ENCODE measurements around the gene ZNF786.

The ZNF786 gene

DNA sequence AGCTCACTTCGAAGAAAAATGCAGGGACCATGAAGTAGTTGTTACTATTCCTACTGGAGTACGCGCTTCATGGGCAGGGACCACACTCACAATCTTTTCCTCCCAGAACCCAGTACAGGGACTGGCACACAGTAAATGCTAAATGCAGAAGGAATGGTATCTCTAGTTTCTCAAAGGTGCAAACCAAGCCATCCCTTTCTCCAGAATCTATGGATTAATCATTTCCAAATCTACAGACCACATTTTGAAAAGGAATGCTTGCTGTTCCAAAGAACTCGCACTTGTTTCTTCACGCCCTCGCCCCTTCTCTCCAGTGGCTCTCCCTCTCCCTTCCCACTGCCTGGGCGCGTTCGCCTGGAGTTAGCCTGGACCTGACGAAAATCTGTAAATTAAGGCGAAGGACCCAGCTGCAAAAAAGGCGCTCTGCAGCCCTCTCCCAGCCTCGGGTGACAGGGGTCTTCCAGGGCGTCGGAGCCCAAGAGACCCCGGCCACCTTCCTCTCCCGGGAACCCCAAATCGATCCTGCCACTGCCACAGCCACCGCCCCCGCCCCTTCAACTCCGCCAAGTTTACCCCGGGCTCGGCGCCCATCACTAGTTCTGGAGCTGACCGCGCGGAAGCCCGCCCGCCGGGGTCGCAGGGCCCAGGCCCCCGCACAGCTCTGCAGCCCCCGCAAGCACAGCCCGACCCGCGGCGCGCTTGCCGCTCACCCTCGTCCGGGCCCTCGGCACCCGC, 62.7 kb downstream of the ZNF786 start:
- DNase-seq: no peak

- no peak for DNase-seq
Measured at GRCh38 chr7:149027055-149027454, 63.5 kb downstream of the ZNF786 start.

GRCh38 chr7:149023662-149024061, 66.9 kb downstream of the ZNF786 start:
- DNase-seq: no peak

GRCh38 chr7:149022756-149023360, 67.7 kb downstream of the ZNF786 start:
- no peak for DNase-seq

DNA sequence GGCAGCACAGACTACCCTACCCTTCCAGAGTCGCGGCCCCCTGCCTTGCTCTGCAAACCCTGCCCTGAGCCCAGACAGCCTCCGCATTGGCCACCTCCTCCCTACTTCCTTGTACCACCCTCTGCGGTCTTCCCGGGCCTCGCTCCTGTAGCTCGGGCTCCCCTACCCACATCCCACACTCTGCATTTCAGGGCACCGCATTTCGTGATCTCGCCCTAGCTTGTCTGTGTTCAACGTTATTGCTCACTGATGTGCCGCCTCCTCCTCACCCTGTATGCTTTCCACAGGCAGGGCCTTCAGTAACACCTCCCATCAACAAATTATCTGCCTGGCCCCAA, 68.8 kb downstream of the ZNF786 start:
- no peak for DNase-seq

DNA sequence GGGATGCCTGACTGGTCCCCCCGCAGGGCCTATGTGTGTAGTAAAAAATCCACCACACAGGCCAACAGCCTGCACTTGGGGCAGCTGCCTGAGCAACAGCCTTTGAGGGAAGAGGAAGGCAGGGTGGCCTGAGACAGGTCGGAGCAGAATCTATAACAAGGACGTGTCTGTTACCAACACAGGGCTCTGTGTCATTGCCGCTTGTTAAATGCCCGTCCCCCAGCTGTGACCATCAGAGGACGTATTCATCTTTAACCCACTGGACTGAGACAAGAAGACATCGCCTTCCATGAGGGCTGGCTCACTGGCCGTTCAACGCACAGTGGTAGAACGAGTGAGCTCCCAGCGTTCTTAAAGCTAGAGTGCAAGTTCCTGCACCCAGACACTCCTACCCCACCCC, 70.0 kb downstream of the ZNF786 start:
- no peak for DNase-seq
